ENCODE data around the gene DCBLD1. TPM values are rescaled to one million over a fixed set of nuclear protein-coding genes. Genes with fewer than 3 reads are reported as not detected.
A peak's percentile ranks its signal among the peaks of the same experiment; 100 is the strongest.
"Not testable (repeated sequence)": the region's sequence is repeated elsewhere in the genome, so short reads cannot be mapped to it uniquely, and the experiment has no call there.

Gene DCBLD1
- total RNA-seq, 1 experiment from 2014 or later = 6.1 TPM

GRCh38 chr6:117441824-117442264, 40.6 kb upstream of the DCBLD1 start:
- Histone ChIP-seq H3F3A (ENCODE audit: insufficient read depth, low read depth) (peaks cover 42% of the 10 kb centered on the region), H3K79me2 (ENCODE audit: low read depth) (no peaks in the 10 kb centered on the region), H3K4me3 (0 out of 2 replicates have a peak overlapping the region, but pooled peaks have one; percentile 2), H3K9me3 (ENCODE audit: insufficient read depth, low read depth) (peaks cover 26% of the 10 kb centered on the region), H3K27me3 (ENCODE audit: insufficient read depth, low read depth) (no peaks in the 10 kb centered on the region), H3K4me2 (peak overlapping the region; percentile 41), H3K9me2 (ENCODE audit: insufficient read depth) (no peaks in the 10 kb centered on the region), H3K27ac (peak overlapping the region; percentile 76), H4K20me1 (ENCODE audit: insufficient read depth) (no peaks in the 10 kb centered on the region), H3K4me1 (replicated peaks; ENCODE audit: insufficient read depth) (peaks cover 32% of the 10 kb centered on the region), H2AFZ (no peak overlapping the region), H3K36me3 (ENCODE audit: low read depth) (no peaks in the 10 kb centered on the region)
- DNase-seq = peak in 1 of 2 experiments; percentile 90
- no TSS peak for BruUV-seq (replicated peaks)
- ChIA-PET CTCF (no interaction called here), POLR2A (ENCODE audit: unreplicated experiment) (no interaction called here)
- TF ChIP-seq CTCF (conservative IDR thresholded peaks at IDR 0.05) (no peak), EZH2 (IDR thresholded peaks at IDR 0.05; ENCODE audit: low read depth) (no peak)
- intact Hi-C loops (cut with micrococcal nuclease; ENCODE audit: unreplicated experiment) = loop anchor here (5.0 kb wide), 1 partner anchor 40 kb away; no protein-coding TSS in a partner anchor

GRCh38 chr6:117442313-117442712, 40.2 kb upstream of the DCBLD1 start:
- H3K27me3 ChIP-seq (ENCODE audit: insufficient read depth, low read depth); H3K79me2 ChIP-seq (ENCODE audit: low read depth); CTCF ChIA-PET; H2AFZ ChIP-seq; BruUV-seq (replicated peaks); H3K9me2 ChIP-seq (ENCODE audit: insufficient read depth); POLR2A ChIA-PET (ENCODE audit: unreplicated experiment); H4K20me1 ChIP-seq (ENCODE audit: insufficient read depth); DNase-seq; H3K36me3 ChIP-seq (ENCODE audit: low read depth): not testable (repeated sequence)
- H3K4me1 ChIP-seq (replicated peaks; ENCODE audit: insufficient read depth) = peaks cover 32% of the 10 kb centered on the region
- peaks cover 42% of the 10 kb centered on the region for H3F3A ChIP-seq (ENCODE audit: insufficient read depth, low read depth)
- 0 out of 2 replicates have a peak overlapping the region, but pooled peaks have one; percentile 2 for H3K4me3 ChIP-seq
- intact Hi-C loops (cut with micrococcal nuclease; ENCODE audit: unreplicated experiment) = loop anchor here (5.0 kb wide), 1 partner anchor 40 kb away; no protein-coding TSS in a partner anchor
- H3K27ac ChIP-seq = peak overlapping the region; percentile 76
- H3K9me3 ChIP-seq (ENCODE audit: insufficient read depth, low read depth) = peaks cover 26% of the 10 kb centered on the region
- peak overlapping the region; percentile 41; the same call in 1 of the 2 replicates for H3K4me2 ChIP-seq

GRCh38 chr6:117444600-117444999, 37.9 kb upstream of the DCBLD1 start:
- Histone ChIP-seq H3K9me2 (ENCODE audit: insufficient read depth) (no peaks in the 10 kb centered on the region), H3K4me3 (no peak overlapping the region), H2AFZ (no peak overlapping the region), H3F3A (ENCODE audit: insufficient read depth, low read depth) (peaks cover 55% of the 10 kb centered on the region), H3K36me3 (ENCODE audit: low read depth) (no peaks in the 10 kb centered on the region), H3K27ac (no peak overlapping the region), H3K4me1 (replicated peaks; ENCODE audit: insufficient read depth) (peaks cover 55% of the 10 kb centered on the region), H4K20me1 (ENCODE audit: insufficient read depth) (no peaks in the 10 kb centered on the region), H3K4me2 (no peak overlapping the region), H3K27me3 (ENCODE audit: insufficient read depth, low read depth) (no peaks in the 10 kb centered on the region), H3K79me2 (ENCODE audit: low read depth) (no peaks in the 10 kb centered on the region), H3K9me3 (ENCODE audit: insufficient read depth, low read depth) (peaks cover 13% of the 10 kb centered on the region)
- POLR2A ChIA-PET (ENCODE audit: unreplicated experiment) = no interaction called here
- no peak for TF ChIP-seq EZH2 (IDR thresholded peaks at IDR 0.05; ENCODE audit: low read depth)
- TF ChIP-seq CTCF (conservative IDR thresholded peaks at IDR 0.05) = no peak
- no TSS peak for BruUV-seq (replicated peaks)
- CTCF ChIA-PET = no interaction called here
- intact Hi-C loops (cut with micrococcal nuclease; ENCODE audit: unreplicated experiment) = loop anchor here (5.0 kb wide), 1 partner anchor 42 kb away; no protein-coding TSS in a partner anchor
- no peak for DNase-seq

GRCh38 chr6:117446861-117447260, 35.6 kb upstream of the DCBLD1 start:
- Histone ChIP-seq H3K4me1 (replicated peaks; ENCODE audit: insufficient read depth) (peaks cover 53% of the 10 kb centered on the region), H3F3A (ENCODE audit: insufficient read depth, low read depth) (peaks cover 38% of the 10 kb centered on the region), H3K4me2 (no peak overlapping the region), H3K27me3 (ENCODE audit: insufficient read depth, low read depth) (no peaks in the 10 kb centered on the region), H3K79me2 (ENCODE audit: low read depth) (no peaks in the 10 kb centered on the region), H3K4me3 (no peak overlapping the region), H2AFZ (no peak overlapping the region), H3K27ac (no peak overlapping the region), H3K9me3 (ENCODE audit: insufficient read depth, low read depth) (peaks cover 5% of the 10 kb centered on the region; the same call in 1 of the 2 replicates), H3K9me2 (ENCODE audit: insufficient read depth) (no peaks in the 10 kb centered on the region), H3K36me3 (ENCODE audit: low read depth) (no peaks in the 10 kb centered on the region), H4K20me1 (ENCODE audit: insufficient read depth) (no peaks in the 10 kb centered on the region)
- ChIA-PET CTCF (no interaction called here), POLR2A (ENCODE audit: unreplicated experiment) (no interaction called here)
- no peak for DNase-seq
- intact Hi-C loops (cut with micrococcal nuclease; ENCODE audit: unreplicated experiment) = loop anchor here (5.0 kb wide), 1 partner anchor 100 kb away; no protein-coding TSS in a partner anchor
- TF ChIP-seq EZH2 (IDR thresholded peaks at IDR 0.05; ENCODE audit: low read depth) (no peak), CTCF (conservative IDR thresholded peaks at IDR 0.05) (no peak)
- BruUV-seq (replicated peaks) = no TSS peak
